ENCODE results near the gene TRMT1. TPM values are rescaled to one million over a fixed set of nuclear protein-coding genes. Genes with fewer than 3 reads are reported as not detected.
A peak's percentile ranks its signal among the peaks of the same experiment; 100 is the strongest.

The TRMT1 gene
- total RNA-seq, 2 experiments from 2014 or later = 59.8 to 60.3 TPM

- ChIA-PET POLR2A (interaction anchor here (1.2 to 1.3 kb wide), 2 partner anchors 115 to 128 kb away, joined by 3 to 5 read pairs; no protein-coding TSS in a partner anchor), CTCF (interaction anchor here (0.7 to 8.4 kb wide), 30 partner anchors 8 to 208 kb away, joined by 3 to 131 read pairs (median 6); partner anchors contain the start of genes CALR and DAND5)
- Mint-ChIP-seq H3K27ac (no peak overlapping the region), H3K36me3 (ENCODE audit: low read depth) (no peaks in the 10 kb centered on the region), H3K27me3 (ENCODE audit: low read depth) (peaks cover 32% of the 10 kb centered on the region), H3K9me3 (ENCODE audit: insufficient read depth) (no peaks in the 10 kb centered on the region), H3K4me1 (ENCODE audit: low read depth) (peaks cover 26% of the 10 kb centered on the region), H3K4me3 (no peak overlapping the region)
- DNase-seq (peak; percentile 88), ATAC-seq (peak; percentile 79)
These were observed 23.0 kb downstream of the TRMT1 start for GRCh38 chr19:13093407-13094105.

DNA sequence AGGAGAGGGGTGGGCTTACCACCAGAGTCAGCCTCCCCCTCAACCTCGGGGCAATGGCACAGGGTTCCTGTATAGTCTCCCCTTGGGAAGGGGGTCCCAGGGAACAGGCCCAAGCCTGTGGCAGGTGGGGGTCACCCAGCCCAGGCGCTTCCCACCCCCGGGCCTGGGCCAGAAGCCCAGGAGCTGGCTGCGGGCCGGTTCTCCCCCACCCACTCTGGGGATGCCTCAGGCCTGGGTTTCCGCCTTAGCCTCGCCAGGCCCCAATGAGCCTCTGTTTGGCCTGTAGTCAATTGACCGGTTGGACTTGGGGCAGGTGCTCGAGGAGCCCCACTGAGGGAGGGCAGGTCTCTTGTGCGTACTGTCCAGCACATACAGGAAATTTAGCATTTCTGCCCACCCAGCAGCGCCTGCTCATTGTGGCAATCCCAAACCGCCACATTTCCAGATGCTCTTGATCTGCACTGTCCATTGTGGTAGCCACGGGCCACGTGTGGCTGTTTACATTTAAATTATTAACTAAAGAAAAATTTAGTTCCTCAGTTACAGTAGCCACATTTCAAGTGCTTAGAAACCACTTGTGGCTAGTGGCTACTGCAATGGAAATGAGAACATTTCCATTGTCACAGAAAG lies 23.8 kb downstream of the TRMT1 start:
- Mint-ChIP-seq H3K27ac (no peak overlapping the region), H3K4me3 (no peak overlapping the region), H3K36me3 (ENCODE audit: low read depth) (no peaks in the 10 kb centered on the region), H3K27me3 (ENCODE audit: low read depth) (peaks cover 24% of the 10 kb centered on the region), H3K9me3 (ENCODE audit: insufficient read depth) (no peaks in the 10 kb centered on the region), H3K4me1 (ENCODE audit: low read depth) (peaks cover 18% of the 10 kb centered on the region)
- CTCF ChIA-PET = interaction anchor here (0.8 to 8.4 kb wide), 10 partner anchors 13 to 208 kb away, joined by 3 to 131 read pairs (median 10); no protein-coding TSS in a partner anchor
- DNase-seq (no peak), ATAC-seq (no peak)
- POLR2A ChIA-PET = interaction anchor here (0.6 kb wide), 1 partner anchor 100 kb away, joined by 3 read pairs; no protein-coding TSS in a partner anchor

GRCh38 chr19:13092158-13092543 lies 24.4 kb downstream of the TRMT1 start:
- Mint-ChIP-seq H3K4me3 (no peak overlapping the region), H3K27me3 (ENCODE audit: low read depth) (peaks cover 21% of the 10 kb centered on the region), H3K36me3 (ENCODE audit: low read depth) (no peaks in the 10 kb centered on the region), H3K27ac (no peak overlapping the region), H3K9me3 (ENCODE audit: insufficient read depth) (no peaks in the 10 kb centered on the region), H3K4me1 (ENCODE audit: low read depth) (peaks cover 16% of the 10 kb centered on the region)
- no peak for ATAC-seq
- CTCF ChIA-PET = interaction anchor here (0.9 to 8.4 kb wide), 2 partner anchors 31 to 115 kb away, joined by 4 to 131 read pairs; no protein-coding TSS in a partner anchor
- POLR2A ChIA-PET = interaction anchor here (0.6 kb wide), 1 partner anchor 99 kb away, joined by 3 read pairs; no protein-coding TSS in a partner anchor
- no peak for DNase-seq

GRCh38 chr19:13091400-13092157 lies 25.0 kb downstream of the TRMT1 start:
- ATAC-seq = no peak
- H3K9me3 Mint-ChIP-seq (ENCODE audit: insufficient read depth) = no peaks in the 10 kb centered on the region
- H3K4me1 Mint-ChIP-seq (ENCODE audit: low read depth) = peaks cover 13% of the 10 kb centered on the region
- no peaks in the 10 kb centered on the region for H3K36me3 Mint-ChIP-seq (ENCODE audit: low read depth)
- POLR2A ChIA-PET = no interaction called here
- H3K4me3 Mint-ChIP-seq = no peak overlapping the region
- CTCF ChIA-PET = interaction anchor here (0.9 to 8.4 kb wide), 4 partner anchors 30 to 127 kb away, joined by 3 to 131 read pairs (median 6); no protein-coding TSS in a partner anchor
- peaks cover 15% of the 10 kb centered on the region for H3K27me3 Mint-ChIP-seq (ENCODE audit: low read depth)
- no peak for DNase-seq
- H3K27ac Mint-ChIP-seq = no peak overlapping the region

DNA sequence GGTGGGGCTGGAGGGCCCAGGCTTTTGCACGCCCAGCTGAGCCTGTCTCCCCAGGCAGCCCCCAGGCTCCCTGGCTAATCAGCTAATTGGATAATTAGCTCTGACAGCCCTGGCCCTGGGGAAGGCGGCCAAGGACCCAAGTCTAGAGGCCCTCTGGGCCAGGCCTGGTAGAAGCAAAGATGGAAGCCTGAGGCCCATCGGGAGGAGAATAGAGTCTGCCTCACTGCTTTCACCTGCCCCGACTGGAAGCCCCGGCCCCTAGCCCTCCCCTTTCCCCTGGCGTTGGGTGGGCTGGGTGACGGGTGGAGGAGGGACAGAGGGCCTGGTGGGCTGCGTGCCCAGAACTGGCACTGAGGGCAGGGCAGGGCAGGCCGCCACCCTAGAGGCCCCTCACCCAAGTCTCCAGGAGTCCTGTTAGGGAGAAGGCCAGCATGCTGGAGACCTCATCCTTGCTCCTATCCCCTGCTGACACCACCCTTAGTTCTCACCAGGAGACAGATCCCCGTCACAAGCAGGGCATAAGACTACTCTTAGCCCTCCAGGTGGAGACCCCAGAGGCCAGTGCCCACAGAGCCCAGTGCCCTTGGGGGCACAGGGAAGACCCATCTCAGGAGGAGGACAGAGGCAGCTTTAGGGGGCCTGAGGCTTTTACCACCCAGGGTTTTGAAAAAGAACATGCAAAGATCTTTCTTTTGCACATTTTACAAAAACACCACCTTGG lies 25.9 kb downstream of the TRMT1 start:
- Mint-ChIP-seq H3K27me3 (ENCODE audit: low read depth) (peaks cover 11% of the 10 kb centered on the region), H3K9me3 (ENCODE audit: insufficient read depth) (no peaks in the 10 kb centered on the region), H3K36me3 (ENCODE audit: low read depth) (no peaks in the 10 kb centered on the region), H3K4me3 (no peak overlapping the region), H3K27ac (no peak overlapping the region), H3K4me1 (ENCODE audit: low read depth) (peaks cover 6% of the 10 kb centered on the region)
- DNase-seq = no peak
- ATAC-seq = no peak
- CTCF ChIA-PET = interaction anchor here (1.2 to 8.4 kb wide), 3 partner anchors 29 to 126 kb away, joined by 3 to 131 read pairs (median 9); no protein-coding TSS in a partner anchor
- POLR2A ChIA-PET = interaction anchor here (1.0 kb wide), 1 partner anchor 125 kb away, joined by 3 read pairs; no protein-coding TSS in a partner anchor

GRCh38 chr19:13089857-13090507 lies 26.6 kb downstream of the TRMT1 start:
- DNase-seq (no peak), ATAC-seq (no peak)
- Mint-ChIP-seq H3K4me3 (no peak overlapping the region), H3K4me1 (ENCODE audit: low read depth) (peaks cover 6% of the 10 kb centered on the region), H3K36me3 (ENCODE audit: low read depth) (no peaks in the 10 kb centered on the region), H3K9me3 (ENCODE audit: insufficient read depth) (no peaks in the 10 kb centered on the region), H3K27me3 (ENCODE audit: low read depth) (peaks cover 10% of the 10 kb centered on the region), H3K27ac (no peak overlapping the region)
- POLR2A ChIA-PET = interaction anchor here (1.0 kb wide), 1 partner anchor 125 kb away, joined by 3 read pairs; no protein-coding TSS in a partner anchor
- CTCF ChIA-PET = interaction anchor here (0.8 to 8.4 kb wide), 4 partner anchors 28 to 125 kb away, joined by 3 to 131 read pairs (median 7); no protein-coding TSS in a partner anchor

DNA sequence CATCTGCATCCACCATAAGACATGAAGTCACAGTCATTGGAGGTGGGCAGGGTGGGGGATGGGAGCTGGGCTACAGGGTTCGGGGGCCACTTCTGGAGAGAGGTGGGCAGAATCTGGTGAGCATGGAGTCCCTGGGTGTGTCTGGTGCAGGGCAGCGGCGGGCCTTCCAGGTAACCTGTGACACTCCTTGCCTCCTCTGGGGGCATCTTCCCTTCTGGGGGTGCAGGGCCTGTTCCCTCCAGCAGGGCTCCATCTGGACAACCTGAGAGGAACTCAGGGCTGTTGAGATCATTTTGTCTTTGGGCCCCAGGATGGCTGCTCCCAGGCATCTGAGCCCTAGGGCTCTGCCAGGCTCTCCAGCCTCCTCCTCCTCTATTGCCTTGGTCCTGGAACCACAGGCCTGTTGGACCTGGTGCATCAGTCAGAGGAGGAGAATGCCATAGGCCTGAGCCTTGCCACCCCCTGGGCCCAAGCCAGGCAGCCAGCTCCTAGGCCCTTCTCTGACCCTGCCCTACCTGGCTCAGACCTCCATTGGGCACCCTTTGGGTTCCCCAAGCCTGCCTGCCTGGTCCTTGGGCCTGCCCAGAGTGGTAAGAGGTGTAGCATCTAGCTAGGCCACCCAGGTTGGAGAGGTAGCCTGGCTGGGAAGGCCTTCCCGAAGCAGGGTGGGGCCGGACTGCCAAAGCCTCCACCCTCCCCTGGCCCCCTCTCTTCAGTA lies 27.2 kb downstream of the TRMT1 start:
- peak; percentile 70 for ATAC-seq
- POLR2A ChIA-PET = interaction anchor here (1.0 kb wide), 1 partner anchor 124 kb away, joined by 3 read pairs; no protein-coding TSS in a partner anchor
- Mint-ChIP-seq H3K9me3 (ENCODE audit: insufficient read depth) (no peaks in the 10 kb centered on the region), H3K36me3 (ENCODE audit: low read depth) (no peaks in the 10 kb centered on the region), H3K27ac (no peak overlapping the region), H3K4me1 (ENCODE audit: low read depth) (peaks cover 3% of the 10 kb centered on the region), H3K27me3 (ENCODE audit: low read depth) (peaks cover 5% of the 10 kb centered on the region), H3K4me3 (no peak overlapping the region)
- DNase-seq = peak; percentile 49
- CTCF ChIA-PET = interaction anchor here (0.8 to 8.4 kb wide), 4 partner anchors 28 to 124 kb away, joined by 3 to 131 read pairs (median 7); no protein-coding TSS in a partner anchor

GRCh38 chr19:13087795-13088537 lies 28.6 kb downstream of the TRMT1 start:
- no peaks in the 10 kb centered on the region for H3K4me1 Mint-ChIP-seq (ENCODE audit: low read depth)
- ATAC-seq (no peak), DNase-seq (no peak)
- POLR2A ChIA-PET = no interaction called here
- no peak overlapping the region for H3K4me3 Mint-ChIP-seq
- peaks cover 5% of the 10 kb centered on the region for H3K27me3 Mint-ChIP-seq (ENCODE audit: low read depth)
- CTCF ChIA-PET = interaction anchor here (0.8 to 1.1 kb wide), 2 partner anchors 54 to 111 kb away, joined by 3 to 4 read pairs; no protein-coding TSS in a partner anchor
- no peak overlapping the region for H3K27ac Mint-ChIP-seq
- H3K36me3 Mint-ChIP-seq (ENCODE audit: low read depth) = no peaks in the 10 kb centered on the region
- no peaks in the 10 kb centered on the region for H3K9me3 Mint-ChIP-seq (ENCODE audit: insufficient read depth)

DNA sequence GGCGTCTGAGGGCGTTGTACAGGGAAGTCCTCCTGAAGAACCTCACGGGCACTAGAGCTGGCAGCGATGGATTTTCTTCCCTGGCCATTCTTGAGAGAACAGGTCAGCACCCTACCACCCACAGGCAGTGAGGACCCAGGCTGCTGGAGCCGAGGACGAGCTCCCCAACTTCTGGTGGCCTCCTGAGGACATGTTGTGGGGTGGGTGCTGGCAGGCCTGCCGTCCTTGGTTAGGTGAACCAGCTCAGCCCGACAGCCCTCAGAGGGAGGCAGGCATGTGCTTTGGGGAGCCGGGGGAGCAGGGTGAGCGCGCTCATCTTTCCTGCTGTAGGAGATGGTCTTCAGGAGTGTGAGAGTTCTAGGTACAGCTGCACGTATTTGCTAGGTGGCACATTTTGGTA lies 29.2 kb downstream of the TRMT1 start:
- ATAC-seq = no peak
- no peaks in the 10 kb centered on the region for H3K4me1 Mint-ChIP-seq (ENCODE audit: low read depth)
- no peaks in the 10 kb centered on the region for H3K36me3 Mint-ChIP-seq (ENCODE audit: low read depth)
- H3K27ac Mint-ChIP-seq = no peak overlapping the region
- peaks cover 5% of the 10 kb centered on the region for H3K27me3 Mint-ChIP-seq (ENCODE audit: low read depth)
- no peak for DNase-seq
- ChIA-PET CTCF (interaction anchor here (0.8 to 1.1 kb wide), 2 partner anchors 54 to 110 kb away, joined by 3 to 4 read pairs; no protein-coding TSS in a partner anchor), POLR2A (no interaction called here)
- H3K4me3 Mint-ChIP-seq = no peak overlapping the region
- H3K9me3 Mint-ChIP-seq (ENCODE audit: insufficient read depth) = no peaks in the 10 kb centered on the region

Measured in activated CD8-positive, alpha-beta T cell treated with anti-CD3 and anti-CD28 coated beads, Interleukin-2, amount 10 ng/mL, durations not matched to agents 7 days and 5 days (primary cell).